MCF 10A (cell line): ENCODE data around the gene LRIT3. TPM values are rescaled to one million over a fixed set of nuclear protein-coding genes. Genes with fewer than 3 reads are reported as not detected.

ENCODE experiments used
- BruUV-seq: library from RNA; stranded (reverse); fragments of 400-500 nt; replicated peaks from 2 replicates; lab custom pipeline; 2021; lab: Mats Ljungman, UMichigan
- CTCF ChIA-PET: fragments of 300-600 bp; sonication (Branson Sonifier 250); formaldehyde crosslinking; extraction: SDS; loops from one replicate; lab custom pipeline; 2021; ENCODE audit warnings: antibody characterized with exemption, inconsistent platforms; lab: Yijun Ruan, JAX
- POLR2A ChIA-PET: fragments of 300-600, 350-650 bp; sonication (Branson Sonifier 250); formaldehyde crosslinking; extraction: SDS; loops from one replicate; lab custom pipeline; 2020; ENCODE audit warnings: antibody characterized with exemption, inconsistent platforms; lab: Yijun Ruan, JAX
- DNase-seq: peaks from one replicate; pipeline ENCODE4 v3.0.0-alpha.2; 2018; ENCODE audit not compliant: unreplicated experiment
- H3K27ac Mint-ChIP-seq: one replicate; pipeline ENCODE4 v1.8.0; 2022; ENCODE audit warnings: mild to moderate bottlenecking, low read depth, mixed read lengths; ENCODE audit not compliant: unreplicated experiment
- H3K27me3 Mint-ChIP-seq: one replicate; pipeline ENCODE4 v1.8.0; 2022; ENCODE audit warnings: mixed read lengths; ENCODE audit not compliant: insufficient read depth, unreplicated experiment
- H3K36me3 Mint-ChIP-seq: one replicate; pipeline ENCODE4 v1.8.0; 2022; ENCODE audit warnings: mild to moderate bottlenecking, moderate library complexity, mixed read lengths; ENCODE audit not compliant: insufficient read depth, unreplicated experiment
- H3K4me1 Mint-ChIP-seq: one replicate; pipeline ENCODE4 v1.8.0; 2022; ENCODE audit warnings: mixed read lengths; ENCODE audit not compliant: insufficient read depth, unreplicated experiment
- H3K4me3 Mint-ChIP-seq: one replicate; pipeline ENCODE4 v1.8.0; 2022; ENCODE audit warnings: mild to moderate bottlenecking, moderate library complexity, mixed read lengths; ENCODE audit not compliant: unreplicated experiment
- H3K9me3 Mint-ChIP-seq: one replicate; pipeline ENCODE4 v1.8.0; 2022; ENCODE audit warnings: mixed read lengths; ENCODE audit not compliant: unreplicated experiment
- intact Hi-C: fragments of 100-400 bp; cut with micrococcal nuclease; formaldehyde crosslinking; loops from 2 replicates; pipeline ENCODE4 v1.14.1; 2022
- total RNA-seq: library from RNA; stranded (reverse); gene quantifications from 2 replicates; pipeline ENCODE4 v1.2.3, GENCODE V29; 2022
- TF ChIP-seq, protein P1 (sequence below): fragments of 200-600 bp; IDR thresholded peaks from one replicate; pipeline ENCODE4 v1.8.0; 2022; ENCODE audit warnings: antibody characterized with exemption, mild to moderate bottlenecking; ENCODE audit not compliant: unreplicated experiment

The LRIT3 gene
- total RNA-seq, 1 experiment from 2014 or later = 0.35 TPM

GRCh38 chr4:109879636-109880314, 31.9 kb downstream of the LRIT3 start:
- DNase-seq = no peak
- Mint-ChIP-seq H3K9me3 (no peaks in the 10 kb centered on the region), H3K27ac (no peak overlapping the region), H3K27me3 (no peaks in the 10 kb centered on the region), H3K4me3 (no peak overlapping the region), H3K36me3 (no peaks in the 10 kb centered on the region), H3K4me1 (no peaks in the 10 kb centered on the region)
- TF ChIP-seq, protein P1, sequence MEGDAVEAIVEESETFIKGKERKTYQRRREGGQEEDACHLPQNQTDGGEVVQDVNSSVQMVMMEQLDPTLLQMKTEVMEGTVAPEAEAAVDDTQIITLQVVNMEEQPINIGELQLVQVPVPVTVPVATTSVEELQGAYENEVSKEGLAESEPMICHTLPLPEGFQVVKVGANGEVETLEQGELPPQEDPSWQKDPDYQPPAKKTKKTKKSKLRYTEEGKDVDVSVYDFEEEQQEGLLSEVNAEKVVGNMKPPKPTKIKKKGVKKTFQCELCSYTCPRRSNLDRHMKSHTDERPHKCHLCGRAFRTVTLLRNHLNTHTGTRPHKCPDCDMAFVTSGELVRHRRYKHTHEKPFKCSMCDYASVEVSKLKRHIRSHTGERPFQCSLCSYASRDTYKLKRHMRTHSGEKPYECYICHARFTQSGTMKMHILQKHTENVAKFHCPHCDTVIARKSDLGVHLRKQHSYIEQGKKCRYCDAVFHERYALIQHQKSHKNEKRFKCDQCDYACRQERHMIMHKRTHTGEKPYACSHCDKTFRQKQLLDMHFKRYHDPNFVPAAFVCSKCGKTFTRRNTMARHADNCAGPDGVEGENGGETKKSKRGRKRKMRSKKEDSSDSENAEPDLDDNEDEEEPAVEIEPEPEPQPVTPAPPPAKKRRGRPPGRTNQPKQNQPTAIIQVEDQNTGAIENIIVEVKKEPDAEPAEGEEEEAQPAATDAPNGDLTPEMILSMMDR = no peak
- ChIA-PET POLR2A (no interaction called here), CTCF (interaction anchor here (0.6 kb wide), 1 partner anchor 1397 kb away, joined by 3 read pairs; no protein-coding TSS in a partner anchor)
- no TSS peak for BruUV-seq
- intact Hi-C loops = no loop called here

DNA sequence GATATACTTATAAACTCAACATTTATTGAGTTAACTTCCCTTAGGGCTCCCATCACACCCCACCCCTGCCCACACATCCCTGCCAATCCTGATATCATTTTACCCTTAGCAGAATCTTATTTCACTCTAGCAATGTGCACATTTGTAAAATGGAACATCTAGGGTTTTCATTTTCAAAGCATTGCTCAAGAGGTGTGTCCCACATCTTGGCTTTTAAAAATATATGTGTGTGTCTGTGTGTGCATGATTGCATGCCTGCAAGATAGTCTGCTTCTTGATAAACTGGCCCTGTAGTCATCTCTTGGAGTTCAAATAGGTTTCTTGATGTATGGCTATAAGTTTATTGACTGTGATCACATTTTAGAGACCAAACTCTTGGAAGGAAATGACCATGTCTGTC, 38.4 kb downstream of the LRIT3 start:
- POLR2A ChIA-PET = no interaction called here
- Mint-ChIP-seq H3K4me3 (no peak overlapping the region), H3K4me1 (no peaks in the 10 kb centered on the region), H3K27ac (no peak overlapping the region), H3K9me3 (no peaks in the 10 kb centered on the region), H3K27me3 (no peaks in the 10 kb centered on the region), H3K36me3 (no peaks in the 10 kb centered on the region)
- no TSS peak for BruUV-seq
- CTCF ChIA-PET = no interaction called here
- DNase-seq = no peak
- TF ChIP-seq, protein P1 = no peak
- intact Hi-C loops = no loop called here

- intact Hi-C loops = no loop called here
- Mint-ChIP-seq H3K4me3 (no peak overlapping the region), H3K9me3 (no peaks in the 10 kb centered on the region), H3K4me1 (no peaks in the 10 kb centered on the region), H3K27me3 (no peaks in the 10 kb centered on the region), H3K27ac (no peak overlapping the region), H3K36me3 (no peaks in the 10 kb centered on the region)
- BruUV-seq = no TSS peak
- ChIA-PET CTCF (interaction anchor here (0.5 kb wide), 1 partner anchor 1142 kb away, joined by 3 read pairs; no protein-coding TSS in a partner anchor), POLR2A (no interaction called here)
- TF ChIP-seq, protein P1 = no peak
- no peak for DNase-seq
Observed at GRCh38 chr4:109887071-109887470, 39.2 kb downstream of the LRIT3 start.

DNA sequence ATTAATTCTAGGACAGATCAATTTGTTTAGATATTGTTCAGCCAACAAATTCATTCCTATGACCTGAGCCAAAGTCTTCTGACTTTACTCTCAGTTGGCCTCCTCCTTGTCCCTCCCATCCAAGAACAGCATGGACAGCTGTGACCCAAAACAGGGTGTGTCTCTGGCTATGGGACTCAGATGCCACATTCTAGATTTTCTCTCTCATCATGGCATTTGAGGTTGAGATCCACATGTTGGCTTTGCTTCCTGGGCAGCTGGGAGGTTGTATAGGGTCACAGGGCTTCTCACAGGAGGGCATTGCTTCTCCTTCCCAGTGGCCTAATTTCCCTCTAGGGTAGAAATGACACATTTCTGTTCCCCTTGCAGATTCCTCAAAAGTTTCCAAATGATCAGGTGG, 42.2 kb downstream of the LRIT3 start:
- no peaks in the 10 kb centered on the region for H3K36me3 Mint-ChIP-seq
- POLR2A ChIA-PET = no interaction called here
- no peak overlapping the region for H3K27ac Mint-ChIP-seq
- no peaks in the 10 kb centered on the region for H3K4me1 Mint-ChIP-seq
- no peaks in the 10 kb centered on the region for H3K27me3 Mint-ChIP-seq
- no TSS peak for BruUV-seq
- no peak overlapping the region for H3K4me3 Mint-ChIP-seq
- TF ChIP-seq, protein P1 = no peak
- DNase-seq = no peak
- no peaks in the 10 kb centered on the region for H3K9me3 Mint-ChIP-seq
- intact Hi-C loops = no loop called here
- CTCF ChIA-PET = no interaction called here
